GM12801 (cell line): ENCODE results near the gene NDUFS7.

Experiments used
- TF ChIP-seq, protein P1 (sequence below): IDR thresholded peaks from one replicate; pipeline ENCODE4 v1.5.1; 2011; ENCODE audit warnings: control low read depth; ENCODE audit not compliant: insufficient read length; ENCODE audit errors: extremely low read depth

Gene NDUFS7

GRCh38 chr19:1421958-1422305 lies 38.2 kb downstream of the NDUFS7 start:
- TF ChIP-seq, protein P1, sequence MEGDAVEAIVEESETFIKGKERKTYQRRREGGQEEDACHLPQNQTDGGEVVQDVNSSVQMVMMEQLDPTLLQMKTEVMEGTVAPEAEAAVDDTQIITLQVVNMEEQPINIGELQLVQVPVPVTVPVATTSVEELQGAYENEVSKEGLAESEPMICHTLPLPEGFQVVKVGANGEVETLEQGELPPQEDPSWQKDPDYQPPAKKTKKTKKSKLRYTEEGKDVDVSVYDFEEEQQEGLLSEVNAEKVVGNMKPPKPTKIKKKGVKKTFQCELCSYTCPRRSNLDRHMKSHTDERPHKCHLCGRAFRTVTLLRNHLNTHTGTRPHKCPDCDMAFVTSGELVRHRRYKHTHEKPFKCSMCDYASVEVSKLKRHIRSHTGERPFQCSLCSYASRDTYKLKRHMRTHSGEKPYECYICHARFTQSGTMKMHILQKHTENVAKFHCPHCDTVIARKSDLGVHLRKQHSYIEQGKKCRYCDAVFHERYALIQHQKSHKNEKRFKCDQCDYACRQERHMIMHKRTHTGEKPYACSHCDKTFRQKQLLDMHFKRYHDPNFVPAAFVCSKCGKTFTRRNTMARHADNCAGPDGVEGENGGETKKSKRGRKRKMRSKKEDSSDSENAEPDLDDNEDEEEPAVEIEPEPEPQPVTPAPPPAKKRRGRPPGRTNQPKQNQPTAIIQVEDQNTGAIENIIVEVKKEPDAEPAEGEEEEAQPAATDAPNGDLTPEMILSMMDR: no peak

- TF ChIP-seq, protein P1: no peak
Observed at GRCh38 chr19:1422360-1422759, 38.7 kb downstream of the NDUFS7 start.

DNA sequence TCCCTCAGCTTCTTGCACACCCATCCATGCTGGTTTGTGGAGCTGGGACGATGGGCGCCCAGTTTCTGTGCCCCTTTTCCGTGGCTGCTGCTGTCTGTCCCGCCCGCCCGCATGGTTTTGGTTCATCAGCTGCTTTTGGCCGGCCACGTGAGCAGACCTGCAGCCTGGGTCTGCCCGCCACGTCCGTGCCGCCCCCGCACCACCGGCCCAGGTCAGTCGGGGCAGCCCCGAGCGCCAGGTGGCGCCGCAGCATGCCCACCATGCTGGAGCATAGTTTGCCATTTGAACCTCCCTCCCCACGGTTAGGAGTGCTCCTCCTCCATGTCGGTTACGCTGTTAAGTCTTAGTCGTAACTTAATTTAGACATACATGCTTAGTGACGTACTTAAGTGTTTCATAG lies 39.2 kb downstream of the NDUFS7 start:
- TF ChIP-seq, protein P1: no peak

DNA sequence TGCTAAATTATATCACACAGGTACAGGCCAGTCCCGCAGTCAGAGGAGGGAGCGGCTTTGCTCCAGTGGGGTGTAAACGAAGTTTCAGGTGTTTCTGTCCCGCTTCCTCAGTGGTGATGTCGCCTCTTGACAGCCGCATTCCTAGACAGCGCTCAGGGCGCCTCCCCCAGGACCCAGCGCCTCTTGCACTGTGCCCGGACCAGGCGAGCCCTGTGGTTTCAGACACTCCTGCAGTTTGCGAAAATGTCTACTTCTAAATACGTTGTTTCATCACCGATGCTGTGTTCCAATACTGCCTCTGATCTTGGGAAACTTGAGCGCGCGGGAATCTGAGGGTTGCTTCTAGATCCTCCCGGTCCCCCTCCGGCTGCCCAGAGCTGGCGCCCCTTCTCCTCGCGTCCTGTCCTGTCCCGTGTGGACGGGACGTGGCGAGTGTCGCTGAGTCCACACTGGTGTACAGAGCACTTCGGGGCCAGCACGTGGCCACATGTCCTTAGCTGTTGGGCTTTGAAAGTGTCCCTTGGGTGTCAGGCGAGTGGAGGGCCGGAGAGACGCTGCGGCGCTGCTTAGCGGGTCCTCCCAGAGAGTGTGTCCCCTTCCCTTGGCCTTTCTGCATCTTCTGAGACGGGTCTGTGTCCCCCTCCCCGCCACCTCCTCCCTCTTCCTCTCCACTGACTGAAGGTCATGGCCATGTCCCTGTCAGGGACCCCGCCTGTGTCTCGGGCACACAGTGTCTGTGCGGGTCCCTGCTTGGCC lies 39.9 kb downstream of the NDUFS7 start:
- TF ChIP-seq, protein P1: no peak

- TF ChIP-seq, protein P1: no peak
Observed at GRCh38 chr19:1424192-1424955, 40.7 kb downstream of the NDUFS7 start.

DNA sequence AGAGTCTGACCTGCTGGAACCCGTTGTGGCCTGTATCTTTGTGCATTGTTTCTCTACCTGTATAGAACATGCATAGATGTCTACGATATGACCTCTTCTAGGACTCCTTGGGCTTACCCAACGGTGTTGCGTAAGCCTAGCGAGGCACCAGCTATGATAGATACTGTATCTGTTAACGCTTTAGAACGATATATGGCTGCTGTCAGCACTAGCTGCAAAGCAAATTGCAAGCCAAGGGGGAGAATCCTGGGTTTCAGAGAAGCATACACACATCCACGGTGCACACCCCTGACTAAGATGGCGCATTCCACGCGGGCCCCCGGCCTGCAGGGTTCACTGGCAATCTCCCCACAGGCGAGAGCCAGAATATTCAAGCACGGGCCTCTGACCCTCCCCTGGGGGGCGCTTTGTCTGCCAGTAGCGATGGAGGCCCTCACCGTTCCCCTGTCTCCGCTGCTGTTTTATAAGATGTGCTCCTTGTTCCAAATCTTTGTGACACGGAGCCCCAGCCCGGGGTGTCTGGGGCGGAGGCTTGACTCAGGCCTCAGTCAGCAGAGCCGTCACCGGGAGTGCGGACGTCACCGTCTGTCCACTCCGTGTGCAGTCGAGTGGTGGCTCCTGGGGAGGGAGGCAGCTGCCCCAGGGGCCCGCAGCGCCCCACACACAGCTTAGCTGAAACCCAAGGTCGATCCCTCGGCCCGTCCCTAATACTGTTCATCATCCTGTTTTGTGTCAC lies 41.6 kb downstream of the NDUFS7 start:
- TF ChIP-seq, protein P1: no peak

- TF ChIP-seq, protein P1: no peak
Observed at GRCh38 chr19:1425902-1426301, 42.2 kb downstream of the NDUFS7 start.
